ENCODE measurements around the gene DMP1. TPM values are rescaled to one million over a fixed set of nuclear protein-coding genes. Genes with fewer than 3 reads are reported as not detected.

The DMP1 gene
- total and polyA plus RNA-seq, 2 donors from 2014 or later = not detected

DNA sequence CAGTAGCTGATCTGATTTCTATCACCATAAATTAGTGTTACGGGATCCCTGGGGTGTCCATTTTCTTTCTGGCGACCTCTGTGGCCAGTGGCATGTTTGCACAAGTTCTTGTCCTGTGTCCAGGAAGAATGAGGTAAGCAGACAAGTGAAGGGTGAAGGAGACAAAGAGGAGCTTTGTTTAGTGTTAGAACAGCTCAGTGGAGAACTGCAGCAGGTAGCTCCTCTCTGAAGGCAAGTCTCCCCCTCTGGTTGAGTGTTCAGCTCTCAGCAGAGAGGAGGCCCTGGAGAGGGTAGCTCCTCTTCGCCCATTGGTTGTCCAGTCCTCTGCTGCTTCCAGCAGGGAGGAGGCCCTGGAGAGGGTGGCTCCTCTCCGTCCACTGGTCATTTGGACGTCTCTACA, 47.2 kb downstream of the DMP1 start:
- Histone ChIP-seq H3K4me1 (ENCODE audit: control insufficient read depth in 2 of 3, insufficient read depth in 2 of 3, low read depth in 1 of 3, low read length in 3 of 3) (no peaks in the 10 kb centered on the region), H3K27ac (ENCODE audit: low read depth in 2 of 2, low read length in 2 of 2) (no peak overlapping the region), H3K9ac (ENCODE audit: low read length in 3 of 3) (no peak overlapping the region), H3K36me3 (ENCODE audit: control insufficient read depth in 2 of 3, insufficient read depth in 3 of 3, low read length in 3 of 3) (no peaks in the 10 kb centered on the region), H3K27me3 (ENCODE audit: control insufficient read depth, insufficient read depth, low read length) (no peaks in the 10 kb centered on the region), H3K9me3 (ENCODE audit: control insufficient read depth in 2 of 3, insufficient read depth in 1 of 3, low read length in 3 of 3) (no peaks in the 10 kb centered on the region), H3K4me3 (ENCODE audit: low read length in 3 of 3) (no peak overlapping the region)
- FAIRE-seq (no peak), DNase-seq (no peak)
- TF ChIP-seq, protein P1, sequence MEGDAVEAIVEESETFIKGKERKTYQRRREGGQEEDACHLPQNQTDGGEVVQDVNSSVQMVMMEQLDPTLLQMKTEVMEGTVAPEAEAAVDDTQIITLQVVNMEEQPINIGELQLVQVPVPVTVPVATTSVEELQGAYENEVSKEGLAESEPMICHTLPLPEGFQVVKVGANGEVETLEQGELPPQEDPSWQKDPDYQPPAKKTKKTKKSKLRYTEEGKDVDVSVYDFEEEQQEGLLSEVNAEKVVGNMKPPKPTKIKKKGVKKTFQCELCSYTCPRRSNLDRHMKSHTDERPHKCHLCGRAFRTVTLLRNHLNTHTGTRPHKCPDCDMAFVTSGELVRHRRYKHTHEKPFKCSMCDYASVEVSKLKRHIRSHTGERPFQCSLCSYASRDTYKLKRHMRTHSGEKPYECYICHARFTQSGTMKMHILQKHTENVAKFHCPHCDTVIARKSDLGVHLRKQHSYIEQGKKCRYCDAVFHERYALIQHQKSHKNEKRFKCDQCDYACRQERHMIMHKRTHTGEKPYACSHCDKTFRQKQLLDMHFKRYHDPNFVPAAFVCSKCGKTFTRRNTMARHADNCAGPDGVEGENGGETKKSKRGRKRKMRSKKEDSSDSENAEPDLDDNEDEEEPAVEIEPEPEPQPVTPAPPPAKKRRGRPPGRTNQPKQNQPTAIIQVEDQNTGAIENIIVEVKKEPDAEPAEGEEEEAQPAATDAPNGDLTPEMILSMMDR (IDR thresholded peaks at IDR 0.05; ENCODE audit: borderline replicate concordance, extremely low read depth, insufficient read depth) = no peak
- intact Hi-C loops (cut with DNase I) = no loop called here

DNA sequence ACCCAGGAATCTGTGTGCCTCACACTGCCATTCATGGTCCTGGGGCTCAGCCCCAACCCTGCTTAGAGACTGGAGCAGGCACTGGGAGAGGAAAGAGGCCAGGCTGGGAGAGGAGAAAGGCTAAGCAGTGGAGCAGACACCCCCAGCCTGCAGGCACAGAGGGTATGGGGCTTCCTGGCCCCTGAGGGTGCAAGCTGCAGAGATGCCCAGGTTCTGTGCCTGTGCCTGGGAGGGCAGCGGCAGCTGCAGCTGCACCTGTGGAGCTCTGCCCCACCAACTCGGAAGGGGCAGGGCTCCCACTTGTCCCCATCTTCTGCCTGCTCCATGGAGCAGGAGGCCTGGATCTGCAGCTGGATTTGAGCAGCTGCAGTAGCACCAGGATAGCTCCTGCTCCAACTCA, 47.9 kb downstream of the DMP1 start:
- H3K4me3 ChIP-seq (ENCODE audit: low read length in 3 of 3) = no peak overlapping the region
- no peak overlapping the region for H3K9ac ChIP-seq (ENCODE audit: low read length in 3 of 3)
- no peaks in the 10 kb centered on the region for H3K36me3 ChIP-seq (ENCODE audit: control insufficient read depth in 2 of 3, insufficient read depth in 3 of 3, low read length in 3 of 3)
- DNase-seq (no peak), FAIRE-seq (no peak)
- intact Hi-C loops (cut with DNase I) = no loop called here
- TF ChIP-seq, protein P1 (IDR thresholded peaks at IDR 0.05; ENCODE audit: borderline replicate concordance, extremely low read depth, insufficient read depth) = no peak
- H3K9me3 ChIP-seq (ENCODE audit: control insufficient read depth in 2 of 3, insufficient read depth in 1 of 3, low read length in 3 of 3) = no peaks in the 10 kb centered on the region
- H3K4me1 ChIP-seq (ENCODE audit: control insufficient read depth in 2 of 3, insufficient read depth in 2 of 3, low read depth in 1 of 3, low read length in 3 of 3) = no peaks in the 10 kb centered on the region
- H3K27me3 ChIP-seq (ENCODE audit: control insufficient read depth, insufficient read depth, low read length) = no peaks in the 10 kb centered on the region
- H3K27ac ChIP-seq (ENCODE audit: low read depth in 2 of 2, low read length in 2 of 2) = no peak overlapping the region

DNA sequence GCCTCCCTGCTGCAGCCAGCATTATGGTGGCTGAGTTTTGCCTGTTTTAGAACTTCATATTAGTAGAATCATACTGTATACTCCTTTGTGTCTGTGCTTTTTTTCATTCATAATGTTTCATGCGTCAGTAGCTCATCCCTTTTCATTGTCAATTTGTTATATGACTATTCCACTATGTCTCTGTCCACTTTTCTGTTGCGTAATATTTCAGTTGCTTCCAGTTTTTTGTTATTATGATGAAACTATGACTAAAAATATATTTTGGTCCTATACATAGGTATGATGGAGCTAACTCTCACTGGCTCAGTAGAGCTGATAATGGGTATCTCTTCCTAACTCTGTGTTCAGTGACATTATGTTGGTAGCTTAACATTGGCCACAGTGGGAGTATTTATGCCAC, 48.3 kb downstream of the DMP1 start:
- no peaks in the 10 kb centered on the region for H3K36me3 ChIP-seq (ENCODE audit: control insufficient read depth in 2 of 3, insufficient read depth in 3 of 3, low read length in 3 of 3)
- no peak for DNase-seq
- intact Hi-C loops (cut with DNase I) = no loop called here
- TF ChIP-seq, protein P1 (IDR thresholded peaks at IDR 0.05; ENCODE audit: borderline replicate concordance, extremely low read depth, insufficient read depth) = no peak
- FAIRE-seq = no peak
- no peaks in the 10 kb centered on the region for H3K4me1 ChIP-seq (ENCODE audit: control insufficient read depth in 2 of 3, insufficient read depth in 2 of 3, low read depth in 1 of 3, low read length in 3 of 3)
- H3K4me3 ChIP-seq (ENCODE audit: low read length in 3 of 3) = no peak overlapping the region
- H3K27me3 ChIP-seq (ENCODE audit: control insufficient read depth, insufficient read depth, low read length) = no peaks in the 10 kb centered on the region
- no peak overlapping the region for H3K27ac ChIP-seq (ENCODE audit: low read depth in 2 of 2, low read length in 2 of 2)
- H3K9ac ChIP-seq (ENCODE audit: low read length in 3 of 3) = no peak overlapping the region
- H3K9me3 ChIP-seq (ENCODE audit: control insufficient read depth in 2 of 3, insufficient read depth in 1 of 3, low read length in 3 of 3) = no peaks in the 10 kb centered on the region

DNA sequence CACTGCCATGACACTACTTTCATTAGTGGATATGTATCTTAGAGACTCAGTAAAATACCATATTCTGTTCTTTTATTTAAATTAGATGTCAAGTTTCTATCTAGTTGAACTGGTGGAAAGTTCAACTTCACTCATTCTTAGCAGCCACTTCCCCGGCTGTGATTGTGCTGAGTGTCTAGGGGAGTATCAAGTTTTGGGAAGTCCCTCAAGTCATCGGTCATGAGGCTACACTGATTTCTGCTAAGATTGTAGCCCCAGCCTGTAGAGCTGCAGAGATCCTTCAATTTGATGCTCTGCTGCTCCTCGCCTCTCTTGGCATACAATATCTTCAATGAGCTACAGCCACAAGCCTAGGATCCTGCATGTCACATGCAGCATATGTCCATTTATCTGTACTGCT, 53.9 kb downstream of the DMP1 start:
- intact Hi-C loops (cut with DNase I) = no loop called here
- no peak for DNase-seq
- Histone ChIP-seq H3K9ac (ENCODE audit: low read length in 3 of 3) (no peak overlapping the region), H3K27ac (ENCODE audit: low read depth in 2 of 2, low read length in 2 of 2) (no peak overlapping the region), H3K4me3 (ENCODE audit: low read length in 3 of 3) (no peak overlapping the region), H3K27me3 (ENCODE audit: control insufficient read depth, insufficient read depth, low read length) (no peaks in the 10 kb centered on the region), H3K9me3 (ENCODE audit: control insufficient read depth in 2 of 3, insufficient read depth in 1 of 3, low read length in 3 of 3) (no peaks in the 10 kb centered on the region), H3K36me3 (ENCODE audit: control insufficient read depth in 2 of 3, insufficient read depth in 3 of 3, low read length in 3 of 3) (no peaks in the 10 kb centered on the region), H3K4me1 (ENCODE audit: control insufficient read depth in 2 of 3, insufficient read depth in 2 of 3, low read depth in 1 of 3, low read length in 3 of 3) (no peaks in the 10 kb centered on the region)
- TF ChIP-seq, protein P1 (IDR thresholded peaks at IDR 0.05; ENCODE audit: borderline replicate concordance, extremely low read depth, insufficient read depth) = no peak
- no peak for FAIRE-seq
